GM18499 (cell line): Measurements from ENCODE around the gene TBC1D10A.

Source experiments
- ATAC-seq: cut with Tn5 transposase; IDR thresholded peaks from one replicate; pipeline ENCODE4 v1.9.1; 2021; ENCODE audit warnings: moderate number of reproducible peaks; ENCODE audit not compliant: insufficient read depth, unreplicated experiment

Gene TBC1D10A

DNA sequence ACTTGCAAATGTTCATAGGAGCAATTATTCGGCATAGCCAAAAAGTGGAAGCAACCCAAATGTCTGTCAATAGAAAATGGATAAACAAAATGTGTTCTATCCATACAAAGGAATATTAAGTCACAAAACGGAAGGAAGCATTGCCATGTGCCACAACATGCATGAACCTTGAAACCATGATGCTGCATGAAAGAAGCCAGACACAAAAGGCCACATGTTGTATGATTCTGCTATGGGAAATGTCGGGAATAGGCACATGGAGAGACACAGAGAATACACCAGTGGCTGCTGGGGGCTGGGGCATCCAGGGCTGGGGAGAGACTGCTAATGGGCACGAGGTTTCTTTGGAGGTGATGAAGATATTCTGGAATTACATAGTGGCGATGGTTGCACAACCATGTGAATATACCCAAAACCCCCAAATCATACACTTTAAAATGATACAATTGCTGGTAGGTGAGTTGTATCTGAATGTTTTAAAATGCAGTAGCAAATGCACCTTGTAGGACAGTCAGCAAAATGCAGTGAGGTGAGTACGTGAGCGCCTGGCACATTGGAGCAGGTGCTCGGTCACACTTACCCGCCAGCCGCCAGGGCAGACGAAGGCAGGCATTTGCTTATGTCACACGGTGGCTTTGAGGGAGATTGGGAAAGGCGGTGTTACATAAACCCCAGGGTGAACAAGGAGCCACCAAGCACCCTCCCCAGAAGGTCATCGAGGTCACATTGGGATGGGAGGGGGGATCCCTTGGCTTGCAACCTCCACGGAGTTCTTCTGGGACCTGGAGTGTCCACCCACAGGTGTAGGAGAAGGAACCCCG lies 53.8 kb downstream of the TBC1D10A start:
- no peak for ATAC-seq

DNA sequence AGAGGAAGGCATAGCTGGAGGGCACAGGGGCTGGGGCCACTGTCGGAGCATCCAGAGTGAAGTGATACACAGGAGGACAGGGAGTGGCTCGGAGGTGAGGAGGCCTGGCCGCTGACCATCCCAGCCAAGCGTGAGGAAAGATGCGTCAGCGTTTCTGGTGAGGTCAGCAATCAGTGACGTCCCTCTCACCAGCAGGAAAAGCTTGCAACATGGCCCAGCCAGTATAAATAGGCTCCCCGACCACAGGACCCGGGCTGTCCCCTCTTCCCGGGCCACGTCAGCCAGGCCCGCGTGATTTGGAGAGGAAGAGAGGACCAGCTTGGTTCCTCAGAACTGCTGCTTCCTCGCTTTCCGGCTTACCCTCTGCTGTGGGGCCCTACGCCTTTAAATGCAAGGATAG lies 55.9 kb downstream of the TBC1D10A start:
- no peak for ATAC-seq

- ATAC-seq, result no peak
Observed at GRCh38 chr22:30268331-30268730, 58.4 kb downstream of the TBC1D10A start.

DNA sequence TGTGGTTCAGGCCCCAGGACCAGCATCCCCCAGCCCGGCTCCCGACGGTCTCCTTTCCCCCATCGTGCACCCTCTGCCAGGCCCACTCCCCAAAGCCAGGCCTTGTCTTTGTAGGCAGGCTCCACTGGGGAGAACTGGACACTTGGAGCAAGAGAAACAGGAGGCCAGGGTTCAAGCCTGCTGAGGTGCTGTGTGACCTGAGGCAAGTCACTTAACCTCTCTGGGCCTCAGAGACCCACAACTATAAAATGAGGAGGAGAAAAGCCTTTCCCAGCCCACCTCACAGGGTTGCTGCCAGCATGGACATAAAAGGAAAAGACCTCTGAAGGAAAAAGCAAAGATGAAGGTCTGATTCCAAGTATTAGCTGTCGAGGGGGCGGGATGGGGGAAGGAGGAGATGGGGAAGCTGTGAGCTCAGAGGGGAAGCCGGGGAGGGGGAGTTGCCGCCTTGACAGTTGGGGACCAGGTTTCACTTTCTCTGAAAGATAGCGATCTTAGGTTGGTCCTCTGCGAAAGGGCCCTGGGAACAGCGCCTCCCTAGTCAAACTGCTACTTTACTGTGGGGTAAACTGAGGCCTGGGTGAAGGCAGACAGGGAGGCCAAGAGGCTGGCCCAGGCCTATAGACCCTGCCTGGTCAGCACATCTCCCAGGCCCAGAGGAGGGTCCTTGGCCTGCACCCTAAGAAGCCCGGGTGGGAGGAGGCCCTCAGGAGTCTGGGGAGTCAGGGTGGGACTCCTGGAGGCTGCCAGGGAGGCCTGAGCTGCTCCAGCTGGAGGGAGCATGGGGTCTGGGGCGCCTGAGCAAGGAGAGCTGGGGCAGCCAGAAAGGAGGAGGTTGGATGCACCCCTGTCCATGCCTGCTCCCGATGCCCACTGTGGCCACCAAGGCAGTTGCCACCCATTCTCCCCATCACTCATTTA lies 59.1 kb downstream of the TBC1D10A start:
- ATAC-seq, result no peak

- ATAC-seq, result no peak
Observed at GRCh38 chr22:30266445-30267381, 60.0 kb downstream of the TBC1D10A start, which contains the start of gene OSM. Gene OSM (minus strand): TSS chr22:30266851. CDS start chr22:30266799, 52 bp downstream.

DNA sequence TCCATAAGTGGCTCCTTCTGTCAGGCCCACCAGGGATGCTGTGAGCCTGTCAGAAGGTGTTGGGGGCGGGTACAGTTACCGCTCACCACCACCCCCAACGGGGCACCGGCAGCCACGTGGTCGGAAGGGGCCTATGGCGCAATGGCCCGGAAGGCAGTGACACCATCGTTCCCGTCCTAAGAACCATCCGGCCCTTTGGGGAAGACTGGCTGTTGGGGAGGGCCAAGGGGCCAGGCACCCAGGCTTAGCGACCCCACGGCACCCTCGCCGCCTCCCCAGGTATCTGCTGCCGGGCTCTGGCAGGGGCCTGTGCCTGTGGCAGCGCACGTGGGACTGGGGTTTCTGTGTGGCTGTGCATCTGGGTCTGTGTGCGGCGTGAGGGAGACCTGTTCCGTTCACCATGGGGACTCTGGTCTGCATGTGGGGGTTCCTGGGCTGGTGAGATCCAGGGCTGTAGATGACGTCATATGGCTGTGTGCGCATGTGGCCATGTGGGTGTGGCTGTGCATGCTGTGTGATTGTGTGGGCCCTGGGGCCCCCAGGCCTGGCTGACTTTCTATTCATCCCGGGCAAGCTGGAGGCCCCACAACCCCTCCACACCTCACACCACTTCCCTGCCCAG lies 60.8 kb downstream of the TBC1D10A start:
- ATAC-seq, result peak; percentile 43

GRCh38 chr22:30265131-30265720 lies 61.5 kb downstream of the TBC1D10A start:
- ATAC-seq, result no peak

DNA sequence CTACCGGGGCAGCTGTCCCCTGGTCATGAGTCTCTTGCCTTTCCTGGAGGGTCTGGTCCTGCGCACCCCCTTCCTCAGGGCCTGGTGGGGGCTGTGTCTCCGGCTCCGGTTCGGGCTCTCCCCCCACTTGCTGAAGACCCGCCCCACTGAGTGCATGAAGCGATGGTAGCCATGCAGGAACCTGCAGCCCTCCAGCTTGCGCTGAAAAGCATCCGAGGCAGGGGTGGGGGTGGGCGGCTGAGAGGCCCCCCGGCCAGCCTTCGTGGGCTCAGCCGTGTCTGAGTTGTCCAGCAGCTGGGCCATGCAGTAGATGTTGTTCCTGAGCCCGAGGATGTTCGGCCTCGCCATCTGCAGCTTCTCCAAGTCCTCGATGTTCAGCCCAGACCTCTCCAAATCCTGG lies 62.9 kb downstream of the TBC1D10A start:
- ATAC-seq, result no peak

GRCh38 chr22:30262917-30263741 lies 63.6 kb downstream of the TBC1D10A start:
- no peak for ATAC-seq

GRCh38 chr22:30262112-30262511 lies 64.6 kb downstream of the TBC1D10A start:
- no peak for ATAC-seq

DNA sequence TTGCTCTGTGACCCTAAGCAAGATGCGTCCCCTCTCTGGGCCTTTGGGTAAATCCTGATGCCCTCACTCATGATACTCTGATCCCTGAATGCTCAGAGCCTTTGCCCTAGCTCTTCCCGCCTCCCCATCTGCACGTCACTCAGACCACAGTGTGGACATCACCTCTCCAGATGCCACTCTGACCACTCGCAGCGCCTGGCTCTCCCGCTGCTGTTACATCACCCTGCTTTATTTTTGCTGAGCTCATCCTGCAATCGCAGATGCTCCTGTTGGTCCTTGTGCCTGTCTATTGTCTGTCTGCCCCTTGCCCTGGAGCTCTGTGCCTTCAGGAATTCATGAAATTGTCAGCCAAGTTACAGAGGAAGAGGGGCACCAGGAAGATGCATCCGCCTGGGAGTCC lies 65.6 kb downstream of the TBC1D10A start:
- ATAC-seq, result no peak

DNA sequence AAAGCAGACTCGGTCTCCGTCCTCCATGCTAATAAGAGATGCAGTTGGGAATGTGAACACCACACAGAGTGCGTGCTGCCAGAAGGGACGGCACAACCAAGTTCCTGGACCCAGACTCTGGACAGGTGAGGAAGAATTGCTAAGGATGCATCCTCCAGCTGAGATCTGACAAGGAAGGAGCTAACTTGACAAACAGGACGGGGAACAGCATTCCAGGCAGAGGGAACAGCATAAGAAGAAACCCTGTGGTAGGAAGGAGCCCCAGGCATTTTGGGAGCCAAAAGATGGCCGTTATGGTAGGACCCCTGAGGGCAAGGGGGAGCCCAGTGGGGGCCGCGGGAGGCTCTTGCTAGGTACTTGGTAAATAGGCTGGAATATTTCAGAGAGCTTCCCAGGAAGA lies 66.1 kb downstream of the TBC1D10A start:
- ATAC-seq, result no peak

DNA sequence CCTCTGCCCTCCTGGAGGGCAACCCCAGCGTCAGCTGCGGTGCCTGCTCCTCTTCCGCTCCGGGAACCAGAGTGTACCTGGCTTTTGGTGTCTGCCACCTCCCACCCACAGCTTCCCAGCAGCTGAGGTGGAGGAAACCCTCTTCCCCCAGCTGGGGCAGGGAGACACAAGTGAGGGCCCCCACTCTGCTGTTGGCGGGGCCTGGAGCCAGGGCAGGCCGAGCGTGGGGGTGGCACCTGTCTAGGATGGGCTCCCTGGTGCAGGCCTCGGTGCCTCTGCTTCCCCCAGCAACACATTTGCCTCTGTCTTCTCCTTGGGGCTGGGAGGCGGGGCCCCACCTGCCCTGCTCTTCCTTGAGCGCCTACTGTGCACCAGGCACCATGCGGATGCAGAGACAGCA lies 66.5 kb downstream of the TBC1D10A start:
- ATAC-seq, result no peak

GRCh38 chr22:30254314-30254713 lies 72.4 kb downstream of the TBC1D10A start:
- no peak for ATAC-seq

- no peak for ATAC-seq
Observed at GRCh38 chr22:30253205-30253852, 73.4 kb downstream of the TBC1D10A start.

GRCh38 chr22:30252411-30253204 lies 74.1 kb downstream of the TBC1D10A start:
- ATAC-seq, result no peak

GRCh38 chr22:30251711-30252110 lies 75.0 kb downstream of the TBC1D10A start:
- no peak for ATAC-seq
